ENCODE measurements around the gene TEX13C.
"Not testable (repeated sequence)": the region's sequence is repeated elsewhere in the genome, so short reads cannot be mapped to it uniquely, and the experiment has no call there.

TEX13C gene

GRCh38 chrX:125319646-125320521 lies at the start of gene TEX13C:
TEX13C (plus strand) TSS chrX:125319871; CDS start chrX:125320120, 249 bp downstream.
- DNase-seq: no peak

- DNase-seq: no peak
These were observed 32.4 kb upstream of the TEX13C start for GRCh38 chrX:125287282-125287681.

GRCh38 chrX:125288343-125288742 lies 31.3 kb upstream of the TEX13C start:
- no peak for DNase-seq

- DNase-seq: no peak
These were observed 30.5 kb upstream of the TEX13C start for GRCh38 chrX:125289209-125289608.

GRCh38 chrX:125289920-125290319 lies 29.8 kb upstream of the TEX13C start:
- DNase-seq: no peak

GRCh38 chrX:125291124-125291523 lies 28.5 kb upstream of the TEX13C start:
- DNase-seq: no peak

- DNase-seq: no peak
These were observed 25.6 kb upstream of the TEX13C start for GRCh38 chrX:125293850-125294780.

GRCh38 chrX:125295337-125295736 lies 24.3 kb upstream of the TEX13C start:
- DNase-seq: no peak

GRCh38 chrX:125298871-125299270 lies 20.8 kb upstream of the TEX13C start:
- no peak for DNase-seq

GRCh38 chrX:125306335-125306866 lies 13.3 kb upstream of the TEX13C start:
- no peak for DNase-seq

GRCh38 chrX:125308653-125309052 lies 11.0 kb upstream of the TEX13C start:
- no peak for DNase-seq

GRCh38 chrX:125319166-125319565 lies 505 bp upstream of the TEX13C start:
- not testable (repeated sequence) for DNase-seq

GRCh38 chrX:125322431-125322830 lies 2.8 kb downstream of the TEX13C start:
- no peak for DNase-seq

GRCh38 chrX:125326599-125326998 lies 6.9 kb downstream of the TEX13C start:
- no peak for DNase-seq

- no peak for DNase-seq
These were observed 8.2 kb downstream of the TEX13C start for GRCh38 chrX:125327891-125328290.

GRCh38 chrX:125333583-125333982 lies 13.9 kb downstream of the TEX13C start:
- DNase-seq: no peak

GRCh38 chrX:125340490-125340889 lies 20.8 kb downstream of the TEX13C start:
- DNase-seq: no peak

- no peak for DNase-seq
These were observed 54.5 kb downstream of the TEX13C start for GRCh38 chrX:125374169-125374568.
